ENCODE results near the gene SMYD3.
A peak's percentile ranks its signal among the peaks of the same experiment; 100 is the strongest.

The SMYD3 gene

GRCh38 chr1:246139745-246140182 lies 367.3 kb downstream of the SMYD3 start:
- DNase-seq, result no peak

- DNase-seq, result no peak
Measured at GRCh38 chr1:246138781-246139180, 368.3 kb downstream of the SMYD3 start.

- no peak for DNase-seq
Measured at GRCh38 chr1:246136477-246136876, 370.6 kb downstream of the SMYD3 start.

GRCh38 chr1:246134789-246135188 lies 372.3 kb downstream of the SMYD3 start:
- no peak for DNase-seq

GRCh38 chr1:246131095-246131494 lies 376.0 kb downstream of the SMYD3 start:
- DNase-seq, result no peak

- DNase-seq, result peak in 1 of 5 experiments; percentile 38
Measured at GRCh38 chr1:246128494-246129069, 378.5 kb downstream of the SMYD3 start.

- no peak for DNase-seq
Measured at GRCh38 chr1:246126580-246126979, 380.5 kb downstream of the SMYD3 start.

- no peak for DNase-seq
Measured at GRCh38 chr1:246122071-246122470, 385.0 kb downstream of the SMYD3 start.

- no peak for DNase-seq
Measured at GRCh38 chr1:246121533-246121932, 385.5 kb downstream of the SMYD3 start.

- peak in 4 of 5 experiments; percentile 1 to 93 (median 42) for DNase-seq
Measured at GRCh38 chr1:246117066-246117791, 389.9 kb downstream of the SMYD3 start.

GRCh38 chr1:246114369-246114768 lies 392.7 kb downstream of the SMYD3 start:
- DNase-seq, result no peak

GRCh38 chr1:246113555-246114095 lies 393.5 kb downstream of the SMYD3 start:
- no peak for DNase-seq

GRCh38 chr1:246111570-246111969 lies 395.5 kb downstream of the SMYD3 start:
- no peak for DNase-seq

GRCh38 chr1:246110343-246111219 lies 396.5 kb downstream of the SMYD3 start:
- DNase-seq, result peak in 1 of 5 experiments; percentile 21

GRCh38 chr1:246108278-246108925 lies 398.7 kb downstream of the SMYD3 start:
- DNase-seq, result no peak

- DNase-seq, result no peak
Measured at GRCh38 chr1:246107516-246108277, 399.4 kb downstream of the SMYD3 start.

GRCh38 chr1:246106342-246106763 lies 400.7 kb downstream of the SMYD3 start:
- peak in 1 of 5 experiments; percentile 7 for DNase-seq

GRCh38 chr1:246104927-246105326 lies 402.2 kb downstream of the SMYD3 start:
- no peak for DNase-seq

- DNase-seq, result no peak
Measured at GRCh38 chr1:246099570-246099969, 407.5 kb downstream of the SMYD3 start.

GRCh38 chr1:246096356-246096755 lies 410.7 kb downstream of the SMYD3 start:
- DNase-seq, result no peak

GRCh38 chr1:246095443-246095842 lies 411.6 kb downstream of the SMYD3 start:
- no peak for DNase-seq

- no peak for DNase-seq
Measured at GRCh38 chr1:246093230-246093629, 413.8 kb downstream of the SMYD3 start.
